Omental fat pad (tissue), 4 donors: ENCODE measurements around the gene HRH2. TPM values are rescaled to one million over a fixed set of nuclear protein-coding genes. Genes with fewer than 3 reads are reported as not detected.

Experiments used
- ATAC-seq: fragments of 150-250 bp; one replicate; pipeline ENCODE4 v1.9.1; 2016; ENCODE audit warnings: mild to moderate bottlenecking, moderate library complexity; ENCODE audit not compliant: low FRiP score
- DNase-seq: peaks from one replicate; pipeline ENCODE4 v3.0.0-alpha.2; 2019; ENCODE audit warnings: low spot score
- CTCF ChIP-seq, 3 donors: fragments of 450-650 bp; IDR thresholded peaks; one replicate each; pipeline ENCODE4 v1.5.1; 2016 to 2017; ENCODE audit warnings: antibody characterized with exemption in 3 of 3, mild to moderate bottlenecking in 3 of 3, moderate library complexity in 2 of 3
- total RNA-seq, 4 donors: library from RNA; depleted of rRNA; stranded (reverse); fragments of >200 nt; gene quantifications; one replicate each; pipeline ENCODE4 v1.1.0, GENCODE V29; 2016

The HRH2 gene
- total RNA-seq, 4 donors from 2014 or later, result 2.9 to 22.6 (median 10.4) TPM

GRCh38 chr5:175700991-175701390, 43.1 kb downstream of the HRH2 start:
- ATAC-seq (no peak), DNase-seq (no peak)
- TF ChIP-seq CTCF (IDR thresholded peaks at IDR 0.05), result no peak

DNA sequence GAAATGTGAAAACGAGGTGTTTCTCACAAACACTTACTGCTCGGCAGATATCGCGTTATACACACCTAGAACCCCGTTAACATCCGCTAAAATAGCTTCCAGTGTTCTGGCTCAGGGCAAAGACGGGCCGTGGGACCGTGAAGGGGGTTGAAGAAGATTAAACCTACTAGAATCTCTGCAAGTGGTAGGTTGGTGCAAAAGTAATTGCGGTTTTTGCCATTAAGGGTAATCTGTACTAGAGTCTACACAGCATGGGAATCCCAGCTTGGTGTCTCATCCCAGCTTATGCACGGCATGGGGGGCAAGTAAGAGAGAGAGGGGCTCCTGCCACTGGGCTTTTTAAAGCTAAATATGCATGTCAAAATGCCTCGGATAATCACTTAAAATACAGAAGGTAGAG, 43.9 kb downstream of the HRH2 start:
- no peak for DNase-seq
- ATAC-seq, result no peak
- no peak for TF ChIP-seq CTCF (IDR thresholded peaks at IDR 0.05)

DNA sequence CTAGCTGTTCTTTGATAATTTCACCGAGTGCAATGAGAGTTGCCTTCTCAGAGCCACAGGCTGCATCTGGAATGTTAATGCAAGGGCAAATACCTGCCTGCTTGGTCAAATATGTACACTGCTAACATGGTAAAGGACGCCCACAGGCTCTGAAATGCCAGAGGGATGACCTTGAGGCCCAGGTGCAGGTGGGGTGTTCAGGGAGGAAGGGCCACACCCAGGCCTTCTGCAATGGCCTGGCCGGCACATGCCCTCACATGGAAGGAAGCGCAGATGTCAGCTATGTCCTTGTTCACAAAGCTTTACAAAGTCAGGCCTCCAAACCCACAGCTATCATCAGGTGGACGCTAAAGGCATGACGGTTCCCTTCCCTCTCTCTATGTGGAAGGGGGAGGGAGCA, 48.6 kb downstream of the HRH2 start:
- DNase-seq (no peak), ATAC-seq (no peak)
- TF ChIP-seq CTCF (IDR thresholded peaks at IDR 0.05), result no peak

DNA sequence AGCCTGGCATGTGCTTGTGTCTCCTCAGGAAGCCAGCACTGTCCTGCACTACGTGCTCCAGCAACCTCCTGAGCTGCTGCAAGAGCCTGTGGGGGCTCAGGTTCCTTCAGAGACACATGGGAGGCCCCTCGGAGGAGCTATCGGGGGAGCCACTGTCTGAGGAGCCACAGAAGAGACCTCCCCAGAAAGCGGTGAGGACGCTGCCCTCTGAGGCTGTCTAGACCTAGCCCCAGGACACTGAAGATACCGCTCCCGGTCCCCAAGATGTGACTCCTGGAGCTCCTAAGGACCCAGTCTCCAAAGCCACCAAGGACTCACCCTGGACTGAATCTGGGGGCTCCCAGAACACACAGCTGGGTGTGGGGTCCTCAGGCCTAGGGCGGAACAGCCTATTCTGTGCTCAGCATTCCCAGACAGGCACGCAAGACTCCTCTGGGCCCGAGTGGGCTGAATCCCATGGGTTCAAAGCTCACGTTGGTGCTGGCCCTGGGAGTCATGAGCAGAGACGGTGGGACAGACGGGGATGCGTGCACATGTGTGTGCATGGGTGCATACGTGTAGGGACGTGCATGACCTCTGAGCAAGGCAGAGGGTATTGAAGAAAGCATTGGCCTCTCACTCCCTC, 50.0 kb downstream of the HRH2 start:
- ATAC-seq (no peak), DNase-seq (no peak)
- no peak for TF ChIP-seq CTCF (IDR thresholded peaks at IDR 0.05)

DNA sequence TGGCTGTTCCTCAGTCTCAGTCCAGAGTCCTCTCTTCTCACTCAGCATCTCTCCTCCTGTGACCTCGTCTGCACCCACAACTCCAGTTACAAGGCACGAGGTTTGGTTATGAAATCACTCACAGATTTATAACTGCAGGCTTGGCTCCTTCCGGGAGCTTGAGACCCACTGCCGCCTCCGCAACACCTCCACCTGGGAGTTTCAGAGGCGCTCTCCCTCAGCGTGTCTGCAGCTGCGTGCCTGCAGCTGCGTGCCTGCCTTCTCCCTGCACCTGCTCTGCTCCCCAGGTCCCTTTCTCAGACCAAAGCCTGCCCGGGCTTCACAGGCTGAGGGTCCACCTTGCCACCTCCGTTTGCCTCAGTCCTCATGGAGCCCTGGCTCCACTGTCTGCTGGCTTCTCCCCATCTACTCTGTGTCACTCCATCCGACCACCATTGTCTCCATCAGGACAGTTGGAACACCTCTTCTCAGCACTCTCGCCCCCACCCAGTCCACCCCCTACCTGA, 51.5 kb downstream of the HRH2 start:
- TF ChIP-seq CTCF (IDR thresholded peaks at IDR 0.05), result no peak
- ATAC-seq (no peak), DNase-seq (no peak)

GRCh38 chr5:175710326-175710725, 52.5 kb downstream of the HRH2 start:
- no peak for ATAC-seq
- DNase-seq, result no peak
- no peak for TF ChIP-seq CTCF (IDR thresholded peaks at IDR 0.05)

DNA sequence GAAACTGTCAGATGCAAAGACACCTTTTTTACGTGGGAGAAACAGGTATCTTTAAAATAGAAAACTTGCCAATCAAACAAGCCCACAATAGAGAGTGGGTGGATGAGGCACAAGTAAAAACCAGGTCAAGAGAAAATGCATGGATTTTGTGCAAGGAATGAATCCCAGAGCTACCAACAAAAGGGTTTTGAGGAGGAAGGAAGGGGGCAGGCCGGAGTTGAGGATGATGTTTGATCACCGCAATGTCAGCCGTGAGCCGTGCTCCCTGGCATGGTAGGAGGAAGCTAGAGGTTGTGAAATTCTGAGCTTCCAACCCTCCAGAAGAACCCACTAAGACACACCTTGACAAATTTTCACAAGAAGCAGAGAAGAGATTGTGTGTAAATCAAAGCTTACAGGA, 53.2 kb downstream of the HRH2 start:
- TF ChIP-seq CTCF (IDR thresholded peaks at IDR 0.05), result no peak
- DNase-seq (no peak), ATAC-seq (no peak)
